ENCODE results near the gene BCKDHB. TPM values are rescaled to one million over a fixed set of nuclear protein-coding genes. Genes with fewer than 3 reads are reported as not detected.
"Not testable (repeated sequence)": the region's sequence is repeated elsewhere in the genome, so short reads cannot be mapped to it uniquely, and the experiment has no call there.

BCKDHB gene
- total RNA-seq, 4 donors from 2014 or later, result 10.9 to 32.9 (median 29.7) TPM

- Histone ChIP-seq H3K27me3 (no peaks in the 10 kb centered on the region), H3K36me3 (peaks cover 0 to 3% (median 0%) of the 10 kb centered on the region in 4 donors), H3K27ac (no peak overlapping the region), H3K4me3 (no peak overlapping the region), H3K4me1 (no peaks in the 10 kb centered on the region), H3K9me3 (peaks cover 5 to 13% of the 10 kb centered on the region in 2 donors)
- no peak for DNase-seq
- WGBS, 2 donors (ENCODE audit: low coverage in 1 of 2), result 62% methylated on average over 3 of the region's 3 CpGs; no CpG with 5 or more reads in 1 of the 2 donors
- TF ChIP-seq POLR2AphosphoS5 (IDR thresholded peaks at IDR 0.05), result no peak
- intact Hi-C loops (cut with DNase I; ENCODE audit: low total_unique reads) (no loop called here), in situ Hi-C loops (cut with MboI; ENCODE audit: low pct_ligation_motif_present in 1 of 4, low pct_unique_long_range_greater_than_20kb in 1 of 4, low sequenced_read_pairs in 3 of 4) (no loop called here)
These were observed 183.3 kb downstream of the BCKDHB start for GRCh38 chr6:80289727-80290126.

- H3K4me1 ChIP-seq; DNase-seq; H3K27me3 ChIP-seq; intact Hi-C loops (cut with DNase I; ENCODE audit: low total_unique reads); H3K4me3 ChIP-seq; in situ Hi-C loops (cut with MboI; ENCODE audit: low pct_ligation_motif_present in 1 of 4, low pct_unique_long_range_greater_than_20kb in 1 of 4, low sequenced_read_pairs in 3 of 4); H3K27ac ChIP-seq: not testable (repeated sequence)
- 94 to 100% methylated on average over 4 of the region's 4 CpGs for WGBS, 2 donors (ENCODE audit: low coverage in 1 of 2)
- Histone ChIP-seq H3K9me3 (peaks cover 8 to 20% of the 10 kb centered on the region in 2 donors), H3K36me3 (peaks cover 0 to 12% (median 0%) of the 10 kb centered on the region in 4 donors)
These were observed 188.1 kb downstream of the BCKDHB start for GRCh38 chr6:80294531-80294930.

- no peak for DNase-seq
- Histone ChIP-seq H3K9me3 (no peaks in the 10 kb centered on the region), H3K36me3 (no peaks in the 10 kb centered on the region), H3K27ac (no peak overlapping the region), H3K4me3 (no peak overlapping the region), H3K4me1 (no peaks in the 10 kb centered on the region), H3K27me3 (no peaks in the 10 kb centered on the region)
- no peak for TF ChIP-seq CTCF (IDR thresholded peaks at IDR 0.05)
- TF ChIP-seq EP300 (IDR thresholded peaks at IDR 0.05; ENCODE audit: low read depth), result no peak
- no peak for TF ChIP-seq POLR2A (IDR thresholded peaks at IDR 0.05)
- no peak for TF ChIP-seq POLR2AphosphoS5 (IDR thresholded peaks at IDR 0.05)
- in situ Hi-C loops (cut with MboI; ENCODE audit: low pct_ligation_motif_present in 1 of 4, low pct_unique_long_range_greater_than_20kb in 1 of 4, low sequenced_read_pairs in 3 of 4) (no loop called here), intact Hi-C loops (cut with DNase I; ENCODE audit: low total_unique reads) (no loop called here)
These were observed 196.2 kb downstream of the BCKDHB start for GRCh38 chr6:80302716-80303115.

- TF ChIP-seq CTCF (IDR thresholded peaks at IDR 0.05) (no peak), POLR2AphosphoS5 (IDR thresholded peaks at IDR 0.05) (no peak), POLR2A (IDR thresholded peaks at IDR 0.05) (no peak), EP300 (IDR thresholded peaks at IDR 0.05; ENCODE audit: low read depth) (no peak)
These were observed 197.5 kb downstream of the BCKDHB start for GRCh38 chr6:80304014-80304413.

GRCh38 chr6:80314531-80314930, 208.1 kb downstream of the BCKDHB start:
- no peaks in the 10 kb centered on the region for H3K27me3 ChIP-seq
- no peak for DNase-seq
- peaks cover 0 to 4% of the 10 kb centered on the region in 2 donors for H3K9me3 ChIP-seq
- no peak overlapping the region for H3K4me3 ChIP-seq
- no peaks in the 10 kb centered on the region for H3K36me3 ChIP-seq
- no peak for TF ChIP-seq CTCF (IDR thresholded peaks at IDR 0.05)
- TF ChIP-seq EP300 (IDR thresholded peaks at IDR 0.05; ENCODE audit: low read depth), result no peak
- no peak for TF ChIP-seq POLR2A (IDR thresholded peaks at IDR 0.05)
- TF ChIP-seq POLR2AphosphoS5 (IDR thresholded peaks at IDR 0.05), result no peak
- no peaks in the 10 kb centered on the region for H3K4me1 ChIP-seq
- 97% methylated on average over 13 of the region's 13 CpGs; no CpG with 5 or more reads in 1 of the 2 donors for WGBS, 2 donors (ENCODE audit: low coverage in 1 of 2)
- no peak overlapping the region for H3K27ac ChIP-seq
- in situ Hi-C loops (cut with MboI; ENCODE audit: low pct_ligation_motif_present in 1 of 4, low pct_unique_long_range_greater_than_20kb in 1 of 4, low sequenced_read_pairs in 3 of 4), result no loop called here
- intact Hi-C loops (cut with DNase I; ENCODE audit: low total_unique reads), result no loop called here

More at GRCh38 chr6:80304014-80304413, 197.5 kb downstream of the BCKDHB start:
- Histone ChIP-seq H3K27me3 (no peaks in the 10 kb centered on the region), H3K4me1 (no peaks in the 10 kb centered on the region), H3K27ac (no peak overlapping the region), H3K9me3 (no peaks in the 10 kb centered on the region), H3K4me3 (no peak overlapping the region), H3K36me3 (no peaks in the 10 kb centered on the region)
- intact Hi-C loops (cut with DNase I; ENCODE audit: low total_unique reads), result no loop called here
- 0 to 30% methylated on average over 1 of the region's 1 CpG for WGBS, 2 donors (ENCODE audit: low coverage in 1 of 2)
- in situ Hi-C loops (cut with MboI; ENCODE audit: low pct_ligation_motif_present in 1 of 4, low pct_unique_long_range_greater_than_20kb in 1 of 4, low sequenced_read_pairs in 3 of 4), result no loop called here
- DNase-seq, result no peak
